Neuronal stem cell (in vitro differentiated cells): ENCODE measurements around the gene HDAC6.

Source experiments
- DNase-seq: peaks from one replicate; pipeline ENCODE4 v3.0.0-alpha.2; 2013; ENCODE audit warnings: low spot score
- H2AFZ ChIP-seq: one replicate; pipeline ENCODE4 v1.6.1; 2013; ENCODE audit warnings: mild to moderate bottlenecking, low read length, inconsistent platforms
- H2AK5ac ChIP-seq: 2 replicates; pipeline ENCODE4 v1.6.1; 2013; ENCODE audit warnings: low read depth, mild to moderate bottlenecking, inconsistent platforms, low read length, moderate library complexity, mixed read lengths
- H2BK120ac ChIP-seq: 2 replicates; pipeline ENCODE4 v1.6.1; 2013; ENCODE audit warnings: low read depth, mild to moderate bottlenecking, inconsistent platforms, low read length, moderate library complexity, mixed read lengths
- H2BK12ac ChIP-seq: one replicate; pipeline ENCODE4 v1.6.1; 2013; ENCODE audit warnings: low read length, inconsistent platforms
- H2BK15ac ChIP-seq: 2 replicates; pipeline ENCODE4 v1.6.1; 2013; ENCODE audit warnings: mild to moderate bottlenecking, low read length, inconsistent platforms, mixed read lengths
- H2BK5ac ChIP-seq: one replicate; pipeline ENCODE4 v1.6.1; 2013; ENCODE audit warnings: inconsistent platforms, mild to moderate bottlenecking, low read length, moderate library complexity
- H3K14ac ChIP-seq: one replicate; pipeline ENCODE4 v1.6.1; 2013; ENCODE audit warnings: low read length, inconsistent platforms
- H3K18ac ChIP-seq: 2 replicates; pipeline ENCODE4 v1.6.1; 2013; ENCODE audit warnings: low read length, inconsistent platforms
- H3K23ac ChIP-seq: 2 replicates; pipeline ENCODE4 v1.6.1; 2013; ENCODE audit warnings: low read depth, mild to moderate bottlenecking, mixed read lengths, low read length, inconsistent platforms; ENCODE audit not compliant: poor library complexity
- H3K27ac ChIP-seq: replicated peaks from 3 replicates; pipeline ENCODE4 v1.5.1; 2013; ENCODE audit warnings: low read length, inconsistent platforms
- H3K27me3 ChIP-seq, 3 experiments: 2 replicates each; pipeline ENCODE4 v1.6.1; 2013; ENCODE audit warnings: low read length in 3 of 3, mild to moderate bottlenecking in 2 of 3, inconsistent platforms in 1 of 3, low read depth in 1 of 3, mixed read lengths in 1 of 3, moderate library complexity in 1 of 3; ENCODE audit not compliant: control insufficient read depth in 3 of 3, insufficient read depth in 3 of 3
- H3K36me3 ChIP-seq, 2 donors: replicated peaks in 1 of 2; 2 replicates each; pipeline ENCODE4 v1.6.1; 2013; ENCODE audit warnings: low read length in 2 of 2; ENCODE audit not compliant: control insufficient read depth in 2 of 2, insufficient read depth in 2 of 2
- H3K4ac ChIP-seq: 2 replicates; pipeline ENCODE4 v1.6.1; 2013; ENCODE audit warnings: inconsistent platforms, mild to moderate bottlenecking, low read length, moderate library complexity
- H3K4me1 ChIP-seq, 2 donors: 1 replicate in 1 of 2; 2 replicates in 1 of 2; pipeline ENCODE4 v1.6.1; 2013; ENCODE audit warnings: low read length in 2 of 2, low read depth in 1 of 2; ENCODE audit not compliant: control insufficient read depth in 2 of 2, insufficient read depth in 1 of 2
- H3K4me2 ChIP-seq: one replicate; pipeline ENCODE4 v1.6.1; 2013; ENCODE audit warnings: mild to moderate bottlenecking, low read length, inconsistent platforms; ENCODE audit not compliant: insufficient read depth, poor library complexity, severe bottlenecking
- H3K4me3 ChIP-seq, 2 donors: 2 replicates each; pipeline ENCODE4 v1.5.1; 2013; ENCODE audit warnings: low read length in 2 of 2, mild to moderate bottlenecking in 2 of 2, inconsistent platforms in 1 of 2, moderate library complexity in 1 of 2
- H3K79me1 ChIP-seq: one replicate; pipeline ENCODE4 v1.6.1; 2013; ENCODE audit warnings: low read depth, mild to moderate bottlenecking, inconsistent platforms, low read length, moderate library complexity
- H3K9ac ChIP-seq: one replicate; pipeline ENCODE4 v1.6.1; 2013; ENCODE audit warnings: mild to moderate bottlenecking, low read depth, low read length, inconsistent platforms; ENCODE audit not compliant: poor library complexity
- H3K9me3 ChIP-seq, 2 donors: replicated peaks in 1 of 2; 2 replicates each; pipeline versions ENCODE3 to v1.6.1; 2013; ENCODE audit warnings: low read length in 2 of 2, mild to moderate bottlenecking in 2 of 2, inconsistent platforms in 1 of 2, low read depth in 1 of 2, mixed read lengths in 1 of 2, moderate library complexity in 1 of 2; ENCODE audit not compliant: control insufficient read depth in 2 of 2, insufficient read depth in 1 of 2
- H4K8ac ChIP-seq: one replicate; pipeline ENCODE4 v1.6.1; 2013; ENCODE audit warnings: low read depth, mild to moderate bottlenecking, inconsistent platforms, low read length, moderate library complexity
- H4K91ac ChIP-seq: one replicate; pipeline ENCODE4 v1.6.1; 2013; ENCODE audit warnings: low read length, low read depth, mild to moderate bottlenecking, inconsistent platforms; ENCODE audit not compliant: poor library complexity
- WGBS, 2 donors: extraction: QIAGEN DNeasy Blood & Tissue Kit; methylation state at CpG; one replicate each; pipeline ENCODE4 v1.1.7; 2013; ENCODE audit warnings: missing lambda C conversion rate in 2 of 2, mixed read lengths in 1 of 2; ENCODE audit not compliant: insufficient read length in 2 of 2, insufficient replicate concordance in 1 of 2; ENCODE audit errors: extremely low coverage in 2 of 2; 5-methylcytosine and 5-hydroxymethylcytosine counted together

The HDAC6 gene

DNA sequence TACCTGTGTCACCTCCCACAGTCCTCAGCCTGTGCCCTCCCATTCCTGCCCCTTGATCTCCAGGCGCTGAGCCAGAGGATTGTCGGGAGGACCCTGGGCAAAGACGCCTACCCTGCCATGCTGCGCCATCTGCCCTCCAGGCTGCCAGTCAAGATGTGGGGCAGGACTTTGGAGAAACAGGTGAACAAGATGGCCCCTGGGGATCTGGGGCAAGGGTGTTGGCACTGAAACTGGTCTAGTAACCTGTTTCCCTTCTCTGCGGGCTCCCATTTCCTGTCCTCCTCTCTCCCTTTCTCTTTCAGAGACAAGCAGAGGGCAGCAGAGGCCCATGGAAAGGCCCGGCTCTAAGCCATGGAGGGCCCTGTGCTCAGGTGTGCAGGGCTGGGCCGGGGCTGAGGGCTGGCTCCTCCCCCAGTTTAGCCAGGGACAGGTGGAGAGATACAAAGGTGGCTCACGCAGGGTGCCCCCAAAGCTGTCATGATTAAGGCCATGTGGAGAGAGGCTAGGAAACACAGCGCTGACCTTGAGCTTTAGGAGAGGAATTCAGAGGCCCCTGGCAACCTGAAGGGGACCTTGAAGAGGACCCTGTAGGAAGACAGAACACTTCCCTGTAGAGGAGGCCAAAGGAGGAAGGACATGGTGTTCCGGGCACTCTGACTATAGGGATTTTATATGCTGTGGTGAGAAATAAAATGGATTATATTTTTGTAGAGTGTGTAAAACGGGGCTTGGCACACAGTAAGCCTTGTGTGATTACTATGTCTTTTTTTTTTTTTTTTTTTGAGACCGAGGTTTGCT, 40.0 kb upstream of the HDAC6 start, which contains the start of gene GLOD5:
TSS of gene GLOD5 (plus strand) at position 74 of the 798 bp plus-strand sequence. CDS start at position 118, 44 bp downstream.
- H3K9me3 ChIP-seq: no peaks in the 10 kb centered on the region
- no peak within 1 kb of the TSS for H3K4me3 ChIP-seq
- H3K4me1 ChIP-seq: no peaks in the 10 kb centered on the region
- DNase-seq: no peak
- H3K4me2 ChIP-seq: no peak within 1 kb of the TSS
- H4K91ac ChIP-seq: no peak within 1 kb of the TSS
- no peak within 1 kb of the TSS for H3K18ac ChIP-seq
- H3K4ac ChIP-seq: no peak within 1 kb of the TSS
- no peaks in the 10 kb centered on the region for H3K36me3 ChIP-seq
- no peak within 1 kb of the TSS for H3K23ac ChIP-seq
- no peak within 1 kb of the TSS for H3K27ac ChIP-seq
- no peak within 1 kb of the TSS for H2BK120ac ChIP-seq
- H3K9ac ChIP-seq: no peak within 1 kb of the TSS
- WGBS, 2 donors: no CpG with 5 or more reads among the region's 12 CpGs
- no peak within 1 kb of the TSS for H2BK12ac ChIP-seq
- H4K8ac ChIP-seq: no peak within 1 kb of the TSS
- no peaks in the 10 kb centered on the region for H3K79me1 ChIP-seq
- peak within 1 kb of the TSS; percentile 82 for H2AFZ ChIP-seq
- no peak within 1 kb of the TSS for H3K14ac ChIP-seq
- peaks cover 0 to 17% (median 0%) of the 10 kb centered on the region in 3 experiments for H3K27me3 ChIP-seq
- H2BK5ac ChIP-seq: no peak within 1 kb of the TSS
- H2BK15ac ChIP-seq: no peak within 1 kb of the TSS
- H2AK5ac ChIP-seq: no peak within 1 kb of the TSS

DNA sequence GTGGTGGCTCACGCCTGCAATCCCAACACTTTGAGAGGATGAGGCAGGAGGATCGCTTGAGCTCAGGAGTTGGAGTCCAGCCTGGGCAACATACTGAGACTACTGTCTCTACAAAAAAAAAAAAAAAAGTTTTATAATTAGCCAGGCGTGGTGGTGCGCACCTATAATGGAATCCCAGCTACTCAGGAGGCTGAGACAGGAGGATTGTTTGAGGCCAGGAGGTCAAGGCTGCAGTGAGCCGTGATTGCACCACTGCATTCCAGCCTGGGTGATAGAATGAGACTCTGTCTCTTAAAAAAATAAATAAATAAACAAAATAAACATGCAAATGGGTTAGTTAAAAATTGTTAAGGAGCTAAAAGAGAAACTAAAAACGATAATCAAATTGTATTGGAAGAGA, 32.6 kb upstream of the HDAC6 start:
- no peak overlapping the region for H2BK15ac ChIP-seq
- no peak overlapping the region for H2AK5ac ChIP-seq
- H3K4me1 ChIP-seq: no peaks in the 10 kb centered on the region
- H3K9me3 ChIP-seq: no peaks in the 10 kb centered on the region
- no peak overlapping the region for H3K27ac ChIP-seq
- H2BK120ac ChIP-seq: no peak overlapping the region
- no peak overlapping the region for H2AFZ ChIP-seq
- H3K27me3 ChIP-seq: no peaks in the 10 kb centered on the region
- DNase-seq: no peak
- H2BK12ac ChIP-seq: no peak overlapping the region
- no peak overlapping the region for H3K14ac ChIP-seq
- no peak overlapping the region for H4K91ac ChIP-seq
- no peak overlapping the region for H2BK5ac ChIP-seq
- H3K9ac ChIP-seq: no peak overlapping the region
- no peak overlapping the region for H3K18ac ChIP-seq
- no peak overlapping the region for H3K23ac ChIP-seq
- no peaks in the 10 kb centered on the region for H3K79me1 ChIP-seq
- H3K4me2 ChIP-seq: no peak overlapping the region
- WGBS, 2 donors: no CpG with 5 or more reads among the region's 6 CpGs
- no peak overlapping the region for H4K8ac ChIP-seq
- no peak overlapping the region for H3K4me3 ChIP-seq
- H3K4ac ChIP-seq: no peak overlapping the region
- no peaks in the 10 kb centered on the region for H3K36me3 ChIP-seq

DNA sequence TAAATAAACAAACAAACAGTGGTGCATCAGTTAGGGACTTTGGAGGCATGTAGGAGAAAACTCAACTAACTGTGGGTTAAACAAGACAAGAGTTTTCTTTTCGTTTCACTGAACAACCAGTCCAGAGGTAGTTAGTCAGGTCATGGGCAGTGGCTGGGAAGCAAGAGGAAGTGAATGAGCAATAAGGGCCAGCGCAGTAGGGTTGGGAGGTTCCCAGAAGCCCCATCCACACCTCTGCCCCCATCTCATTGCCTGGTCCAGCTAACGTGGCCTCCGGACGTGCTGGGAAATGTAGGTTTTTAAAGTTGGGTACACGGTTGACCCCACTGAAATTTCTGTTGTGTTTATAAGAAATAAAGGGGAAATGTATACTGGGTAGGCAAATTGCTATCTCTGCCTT, 31.6 kb upstream of the HDAC6 start:
- Histone ChIP-seq H3K79me1 (no peaks in the 10 kb centered on the region), H3K18ac (no peak overlapping the region), H2AK5ac (no peak overlapping the region), H3K23ac (no peak overlapping the region), H2BK15ac (no peak overlapping the region), H2AFZ (no peak overlapping the region), H3K27ac (no peak overlapping the region), H3K4me2 (no peak overlapping the region), H3K27me3 (no peaks in the 10 kb centered on the region), H3K14ac (no peak overlapping the region), H3K9me3 (no peaks in the 10 kb centered on the region), H3K4me1 (no peaks in the 10 kb centered on the region), H2BK12ac (no peak overlapping the region), H2BK5ac (no peak overlapping the region), H4K8ac (no peak overlapping the region), H2BK120ac (no peak overlapping the region), H3K9ac (no peak overlapping the region), H3K4ac (no peak overlapping the region), H3K36me3 (no peaks in the 10 kb centered on the region), H4K91ac (no peak overlapping the region), H3K4me3 (no peak overlapping the region)
- WGBS, 2 donors: no CpG with 5 or more reads among the region's 6 CpGs
- DNase-seq: no peak

- Histone ChIP-seq H3K79me1 (no peaks in the 10 kb centered on the region), H2AK5ac (no peak overlapping the region), H3K27me3 (no peaks in the 10 kb centered on the region), H4K8ac (no peak overlapping the region), H4K91ac (no peak overlapping the region), H3K4ac (no peak overlapping the region), H2AFZ (no peak overlapping the region), H2BK5ac (no peak overlapping the region), H3K4me3 (no peak overlapping the region), H3K4me2 (no peak overlapping the region), H3K18ac (no peak overlapping the region), H3K27ac (no peak overlapping the region), H3K14ac (no peak overlapping the region), H3K4me1 (no peaks in the 10 kb centered on the region), H3K9me3 (no peaks in the 10 kb centered on the region), H3K23ac (no peak overlapping the region), H3K36me3 (no peaks in the 10 kb centered on the region), H2BK120ac (no peak overlapping the region), H3K9ac (no peak overlapping the region), H2BK12ac (no peak overlapping the region), H2BK15ac (no peak overlapping the region)
- no CpG with 5 or more reads among the region's 6 CpGs for WGBS, 2 donors
- DNase-seq: no peak
Measured at GRCh38 chrX:48772602-48773001, 29.3 kb upstream of the HDAC6 start.
